Neural cell (in vitro differentiated cells): ENCODE results near the gene BTAF1.

Experiments used
- CTCF ChIP-seq: fragments of 450-650 bp; IDR thresholded peaks from 2 replicates; pipeline ENCODE4 v1.5.1; 2014; ENCODE audit warnings: antibody characterized with exemption, mild to moderate bottlenecking, moderate library complexity; ENCODE audit not compliant: poor library complexity, severe bottlenecking
- EZH2 ChIP-seq: fragments of 200-600, 300-800 bp; shearing (Covaris generic), sonication (generic); IDR thresholded peaks from 2 replicates; pipeline ENCODE4 v1.6.1; 2014; ENCODE audit warnings: antibody characterized with exemption, low read length, borderline replicate concordance, mild to moderate bottlenecking; ENCODE audit not compliant: insufficient read depth, poor library complexity, severe bottlenecking
- RAD21 ChIP-seq: fragments of 450-650 bp; conservative IDR thresholded peaks from 2 replicates; pipeline ENCODE4 v1.6.1; 2014; ENCODE audit warnings: antibody characterized with exemption, mild to moderate bottlenecking, moderate library complexity
- TAF1 ChIP-seq: IDR thresholded peaks from 2 replicates; pipeline ENCODE4 v1.6.1; 2012; ENCODE audit warnings: low read depth

GRCh38 chr10:91879515-91880170 lies 43.9 kb upstream of the BTAF1 start:
- TF ChIP-seq EZH2 = no peak
- no peak for TF ChIP-seq TAF1
- no peak for TF ChIP-seq CTCF
- TF ChIP-seq RAD21 = no peak
